GM19043 (cell line): ENCODE data around the gene STK11.

Source experiments
- ATAC-seq: cut with Tn5 transposase; IDR thresholded peaks from one replicate; pipeline ENCODE4 v1.9.1; 2021; ENCODE audit warnings: low read depth; ENCODE audit not compliant: unreplicated experiment

STK11 gene

DNA sequence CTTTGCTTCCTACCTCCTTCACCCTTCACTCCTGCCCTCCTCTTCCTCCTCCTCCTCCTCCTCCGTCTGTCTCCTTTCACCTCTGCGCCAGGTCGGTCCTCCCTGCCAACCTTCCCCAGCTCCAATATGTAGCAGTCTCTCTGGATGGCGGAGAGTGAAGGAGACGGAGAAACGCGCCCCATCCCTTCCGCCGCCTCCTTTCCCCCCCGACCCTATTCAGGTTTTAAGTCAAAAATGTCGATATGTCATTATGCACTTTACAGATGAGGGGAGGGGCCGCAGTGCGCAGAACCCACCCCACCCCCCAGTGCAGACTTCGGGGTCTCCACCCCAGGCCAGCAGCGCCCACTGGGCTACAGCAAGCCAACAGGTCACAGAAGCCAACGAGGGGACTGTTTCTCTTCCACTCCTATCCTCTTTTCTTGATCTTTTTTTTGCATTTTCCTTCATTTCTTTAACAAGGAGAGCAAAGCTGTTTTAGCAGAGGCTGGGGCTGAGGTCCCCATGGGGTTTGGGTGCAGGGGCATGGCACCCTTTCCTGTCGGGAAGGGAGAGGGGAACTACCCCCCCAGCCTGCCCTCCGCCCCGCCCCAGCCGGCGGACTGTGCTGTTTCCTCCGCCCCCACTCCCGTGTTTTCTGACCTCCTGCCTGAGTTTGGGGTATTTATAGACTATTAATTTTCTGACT is 52.0 kb downstream of the STK11 start:
- no peak for ATAC-seq

GRCh38 chr19:1258163-1258492 is 52.5 kb downstream of the STK11 start:
- no peak for ATAC-seq

DNA sequence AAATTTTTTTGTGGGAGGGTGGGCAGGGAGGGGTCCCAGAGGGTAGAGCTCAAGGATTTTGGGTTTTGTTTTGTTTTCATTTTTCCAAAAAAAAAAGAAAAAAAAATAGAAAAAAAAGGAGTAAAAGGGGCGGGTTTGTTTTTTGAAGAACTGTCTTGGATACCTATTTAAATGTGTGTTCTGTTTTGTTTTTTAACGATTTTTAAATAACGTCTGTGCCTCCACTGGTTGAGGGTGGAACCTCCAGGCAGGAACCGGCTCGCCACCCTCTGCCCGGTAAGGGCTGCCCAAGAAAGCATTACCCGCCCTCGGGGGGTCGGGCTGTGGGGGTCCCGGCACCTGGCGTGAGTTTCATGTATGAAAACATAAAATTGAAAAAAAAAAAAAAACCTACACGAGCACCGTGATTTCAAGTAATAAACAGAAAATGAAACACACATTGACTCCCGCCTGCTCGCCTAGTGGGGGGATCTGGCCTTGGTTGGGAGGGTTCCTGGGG is 53.2 kb downstream of the STK11 start:
- ATAC-seq: no peak

DNA sequence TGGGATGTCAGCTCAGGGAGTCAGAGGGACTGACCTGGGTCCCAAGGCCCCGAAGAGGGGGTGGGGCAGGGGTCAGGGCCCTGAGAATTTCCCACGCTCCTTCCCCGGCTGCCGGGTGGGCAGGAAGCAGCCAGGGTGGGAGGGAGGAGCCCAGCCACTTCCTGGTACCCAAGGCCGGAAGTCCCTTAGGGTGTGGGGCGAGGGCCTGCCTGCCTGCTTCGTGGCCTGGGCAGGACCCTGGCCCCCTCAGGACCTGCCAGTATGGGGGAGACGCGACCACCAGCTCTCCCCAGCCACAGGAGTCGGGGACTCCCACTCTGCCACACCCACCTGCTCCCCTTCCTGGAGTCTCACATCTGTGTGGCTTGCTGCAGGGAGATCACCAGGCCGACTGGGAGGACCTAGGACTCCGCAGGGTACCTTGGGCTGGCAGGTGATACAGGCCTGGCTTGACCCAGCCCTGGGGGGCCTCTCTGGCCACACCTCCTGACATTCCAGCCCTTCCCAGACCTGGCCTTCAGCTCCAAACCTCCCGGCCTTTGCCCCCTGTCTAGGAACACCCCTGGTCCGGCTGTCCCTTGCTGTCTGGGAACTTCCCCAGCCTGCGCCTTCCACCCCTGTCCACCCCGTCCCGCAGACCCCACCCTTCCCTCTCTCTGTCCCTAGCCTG is 53.8 kb downstream of the STK11 start:
- no peak for ATAC-seq

- no peak for ATAC-seq
Measured at GRCh38 chr19:1259876-1260748, 54.5 kb downstream of the STK11 start.

DNA sequence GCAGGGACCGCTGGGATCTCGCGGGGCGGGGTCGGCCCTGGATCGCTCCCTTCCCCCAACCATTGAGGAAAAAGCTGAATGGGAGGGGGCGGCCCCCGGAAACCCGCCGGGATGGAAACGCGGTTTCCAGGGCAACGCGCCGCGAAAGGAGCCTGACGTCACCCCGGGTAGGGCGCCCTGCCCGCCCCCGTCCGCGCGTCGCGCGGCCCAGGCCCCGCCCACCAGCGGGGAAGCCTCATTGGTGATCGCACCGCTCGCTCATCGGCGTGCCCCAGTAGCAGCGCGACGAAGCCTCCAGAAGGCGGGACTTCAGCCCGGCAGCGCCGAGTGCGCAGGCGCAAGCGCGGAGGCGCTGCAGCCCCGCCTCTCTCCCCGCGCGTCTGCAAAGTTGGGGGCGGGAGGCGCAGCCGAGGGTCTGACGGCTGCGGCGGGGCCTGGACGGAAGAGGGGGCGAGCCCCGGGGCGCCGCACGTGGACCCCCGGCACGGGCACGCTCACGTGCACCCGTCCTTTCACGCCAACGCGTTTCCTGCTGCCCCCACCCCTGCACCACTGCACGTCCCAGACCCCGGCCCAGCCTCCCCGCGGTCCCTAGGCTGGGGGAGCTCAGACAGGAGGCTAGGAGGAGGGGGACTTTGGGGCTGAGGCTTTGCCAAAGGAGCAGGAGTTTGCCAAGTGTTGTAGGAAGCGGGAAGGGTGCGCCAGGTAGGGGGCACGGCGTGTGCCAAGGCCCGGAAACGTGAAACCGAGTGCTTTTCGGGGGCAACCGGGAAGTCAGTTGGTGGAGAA is 55.4 kb downstream of the STK11 start:
- ATAC-seq: peak; percentile 48

- no peak for ATAC-seq
Measured at GRCh38 chr19:1261538-1261797, 55.9 kb downstream of the STK11 start.

DNA sequence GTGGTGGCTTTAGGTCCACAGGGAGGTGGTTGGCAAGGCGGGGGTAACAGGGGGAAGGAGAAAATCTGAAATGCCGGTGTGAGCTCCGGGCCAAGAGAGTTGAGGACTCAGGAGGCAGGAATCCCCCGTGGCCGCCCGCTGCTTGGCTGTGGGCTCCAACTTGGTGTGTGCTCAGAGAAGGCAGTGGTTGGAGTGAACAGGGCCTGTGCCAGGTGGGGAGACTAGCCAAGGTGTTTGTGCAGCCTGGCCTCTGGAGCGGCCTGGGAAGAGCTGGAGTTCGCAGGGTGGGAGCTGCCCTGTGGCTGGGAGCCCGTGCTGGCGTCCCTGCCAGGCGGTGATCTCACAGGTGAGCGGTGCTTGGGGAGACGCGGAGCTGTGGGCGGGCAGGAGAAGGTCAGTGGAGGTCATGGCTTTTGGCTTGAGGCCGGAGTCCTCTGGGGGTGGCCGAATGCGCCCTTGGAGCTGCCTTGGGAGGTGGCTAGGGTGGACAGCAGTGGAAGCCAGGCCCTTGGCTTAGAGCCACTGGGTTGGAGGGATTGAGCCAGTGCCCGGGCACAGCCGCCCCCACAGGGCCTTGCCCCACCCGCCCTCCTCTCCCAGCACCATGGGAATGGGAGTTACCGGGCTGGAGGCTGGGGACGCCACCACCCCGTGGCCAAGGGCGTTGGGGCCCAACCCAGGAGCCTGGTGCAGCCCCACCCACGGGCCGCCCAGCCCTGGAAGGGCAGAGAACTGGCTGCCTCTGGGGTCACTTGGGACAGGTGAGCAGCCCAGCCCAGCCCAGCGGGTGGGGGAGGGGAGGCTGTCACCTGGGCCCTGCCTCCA is 56.4 kb downstream of the STK11 start:
- no peak for ATAC-seq

- no peak for ATAC-seq
Measured at GRCh38 chr19:1262623-1263123, 57.1 kb downstream of the STK11 start.

DNA sequence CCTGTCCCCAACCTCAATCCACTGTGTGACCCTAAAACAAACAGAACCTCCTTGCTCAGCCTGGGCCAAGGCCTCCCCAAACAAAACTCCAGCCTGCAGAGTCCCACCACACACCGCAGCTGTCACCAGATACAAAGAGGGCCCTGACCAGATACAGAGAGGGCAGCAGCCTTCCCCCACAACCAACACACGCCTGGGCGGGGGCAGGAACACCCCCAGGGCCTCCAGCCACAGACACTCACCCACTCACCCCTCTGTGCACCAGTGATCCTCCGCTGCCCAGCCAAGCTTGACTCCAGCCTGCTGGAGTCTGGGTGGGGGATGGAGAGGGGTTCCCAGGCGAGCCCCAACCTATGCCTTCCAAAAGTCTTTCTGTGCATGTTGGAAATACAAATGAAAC is 57.6 kb downstream of the STK11 start:
- ATAC-seq: no peak

- no peak for ATAC-seq
Measured at GRCh38 chr19:1264801-1265614, 59.4 kb downstream of the STK11 start.

DNA sequence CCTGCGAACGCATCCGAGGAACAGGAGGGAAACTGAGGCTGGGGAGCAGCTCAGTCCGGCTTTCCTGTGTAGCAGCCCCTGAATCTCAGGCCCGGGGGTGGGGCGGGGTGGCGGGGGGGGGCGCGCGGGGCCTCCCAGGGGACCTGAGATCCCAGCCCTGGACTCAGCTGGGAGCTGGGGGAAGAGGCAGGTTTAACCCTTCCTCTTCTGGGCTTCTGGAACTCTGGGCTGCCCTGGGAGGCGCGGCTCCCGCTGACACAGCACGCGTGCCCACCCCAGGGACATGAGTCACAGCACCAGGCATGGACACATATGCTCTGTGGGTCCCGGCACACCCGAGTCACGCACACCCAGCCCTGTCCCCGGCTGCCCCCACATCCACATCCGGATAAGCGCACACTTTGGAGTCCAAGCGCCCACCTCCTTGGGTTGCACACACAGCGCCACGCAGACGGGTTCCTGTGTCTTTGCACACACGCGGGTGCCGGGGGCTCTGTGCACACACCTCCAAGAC is 60.1 kb downstream of the STK11 start:
- no peak for ATAC-seq

DNA sequence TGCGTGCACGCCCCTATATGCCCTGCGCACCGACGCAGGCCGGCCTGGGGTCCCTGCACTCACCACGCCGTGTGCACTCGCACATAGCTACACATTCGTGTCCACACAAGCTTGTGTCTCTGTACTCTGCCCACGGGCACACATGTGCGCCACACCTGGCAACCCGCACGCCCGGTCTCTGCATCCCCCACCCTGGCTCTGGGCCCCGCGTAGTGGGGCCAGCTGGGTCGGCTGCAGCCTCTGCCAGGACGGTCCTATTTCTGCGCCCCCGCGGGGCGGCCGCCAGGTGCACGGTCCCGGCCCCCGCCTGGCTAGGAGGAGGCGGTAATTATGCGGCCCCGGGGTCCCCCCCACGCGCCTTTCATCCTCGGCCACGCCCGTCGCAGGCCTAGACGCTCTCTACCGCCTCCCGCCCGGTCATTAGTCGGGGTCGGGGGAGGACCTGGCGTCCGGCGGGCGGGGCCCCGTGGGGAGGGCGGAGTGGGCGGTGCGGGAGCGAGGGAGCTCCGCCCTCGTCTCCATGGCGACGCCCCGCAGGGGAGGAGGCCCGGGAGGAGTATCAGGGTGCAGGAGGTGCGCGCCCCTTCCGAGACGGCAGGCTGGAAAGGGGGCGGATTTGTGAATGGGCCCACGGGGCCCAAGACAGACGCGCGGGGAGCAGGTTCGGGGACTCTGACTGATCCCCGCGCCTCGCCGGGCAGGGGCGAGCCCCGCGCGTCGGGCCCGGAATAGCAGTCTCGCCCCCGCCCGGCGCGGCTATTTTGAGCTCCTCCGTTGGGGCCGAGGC is 60.7 kb downstream of the STK11 start:
- no peak for ATAC-seq

DNA sequence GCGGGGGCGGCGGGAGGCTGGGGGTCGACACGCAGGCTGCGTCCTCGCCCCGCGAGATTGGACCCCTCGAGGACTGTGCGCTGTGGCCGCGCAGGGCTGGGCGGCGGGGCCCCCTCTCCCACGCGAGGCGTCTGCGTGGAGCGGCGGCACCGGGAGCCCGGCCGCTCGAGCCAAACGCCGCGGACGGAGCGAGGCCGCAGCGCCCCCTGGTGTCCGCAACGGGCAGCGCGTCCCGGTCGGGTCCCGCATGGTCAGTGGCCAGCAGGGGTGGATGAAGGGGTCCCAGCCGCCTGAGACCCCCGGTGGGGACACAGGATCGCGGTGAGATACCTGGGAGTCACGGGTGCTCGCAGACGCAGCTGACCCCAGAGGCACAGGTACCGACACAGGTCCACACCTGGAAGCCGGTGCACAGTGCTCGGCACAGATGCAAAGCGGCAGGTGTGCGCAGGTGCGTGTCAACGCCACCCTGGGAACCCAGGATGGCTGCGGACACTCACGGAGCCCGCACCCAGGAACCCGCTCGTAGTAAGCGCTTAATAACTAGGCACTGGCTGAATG is 61.4 kb downstream of the STK11 start:
- no peak for ATAC-seq

DNA sequence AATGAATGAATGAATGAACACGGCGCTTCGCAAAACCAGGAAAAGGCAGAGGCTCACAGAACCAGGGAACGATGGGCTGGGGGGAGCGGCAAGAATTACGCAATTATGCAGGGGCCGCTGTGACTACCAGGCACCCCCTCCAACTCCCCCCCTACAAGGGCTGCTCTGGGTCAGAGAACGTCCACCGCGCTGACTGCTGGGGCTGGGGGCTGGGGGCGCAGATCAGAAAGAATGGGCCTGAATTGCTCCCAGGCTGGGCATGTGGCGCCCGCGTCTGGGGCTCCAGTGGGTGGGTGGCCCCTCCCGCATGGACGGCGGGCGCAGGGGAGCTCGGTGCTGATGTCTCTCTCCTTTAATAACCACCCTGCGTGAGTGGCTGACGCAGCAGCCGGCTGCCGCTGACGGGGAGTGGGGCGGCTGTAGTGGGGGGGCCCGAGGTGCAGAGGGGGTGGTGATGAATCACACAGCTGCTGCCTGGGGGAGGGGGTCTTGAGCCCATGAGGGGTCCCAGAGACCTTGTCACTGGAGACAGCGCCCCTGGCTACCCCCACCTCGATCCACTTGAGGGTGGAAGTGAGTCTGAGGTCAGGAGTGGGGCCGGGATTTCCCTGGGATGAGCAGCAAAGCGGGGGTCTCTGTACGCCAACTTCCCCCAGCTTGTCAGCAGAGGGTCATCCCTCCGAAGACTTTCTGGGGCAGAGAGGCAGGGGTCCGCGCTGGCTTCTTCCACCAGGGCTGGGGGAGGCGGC is 62.1 kb downstream of the STK11 start:
- ATAC-seq: no peak

GRCh38 chr19:1268226-1269064 is 62.9 kb downstream of the STK11 start:
- no peak for ATAC-seq
